GF-D8 (cell line): ENCODE measurements around the gene MSLN.
"Not testable (repeated sequence)": the region's sequence is repeated elsewhere in the genome, so short reads cannot be mapped to it uniquely, and the experiment has no call there.

Experiments used
- DNase-seq: peaks from one replicate; lab custom pipeline; 2025; lab: John Stamatoyannopoulos, UW

MSLN gene

GRCh38 chr16:735982-736453 is 24.5 kb upstream of the MSLN start:
- no peak for DNase-seq

- DNase-seq, result no peak
Measured at GRCh38 chr16:736936-737481, 23.5 kb upstream of the MSLN start.

GRCh38 chr16:739560-740458 is 20.7 kb upstream of the MSLN start:
- no peak for DNase-seq

- DNase-seq, result no peak
Measured at GRCh38 chr16:740459-740763, 20.1 kb upstream of the MSLN start.

- peak; percentile 53 for DNase-seq
Measured at GRCh38 chr16:740764-741505, 19.6 kb upstream of the MSLN start, which contains the start of gene CIAO3. Gene CIAO3 (minus strand): TSS chr16:740997. CDS start chr16:740985, 12 bp downstream.

GRCh38 chr16:741986-742629 is 18.4 kb upstream of the MSLN start:
- DNase-seq, result no peak

- DNase-seq, result not testable (repeated sequence)
Measured at GRCh38 chr16:742894-743293, 17.6 kb upstream of the MSLN start.

GRCh38 chr16:743794-744500 is 16.6 kb upstream of the MSLN start:
- no peak for DNase-seq

GRCh38 chr16:745739-746138 is 14.8 kb upstream of the MSLN start:
- no peak for DNase-seq

GRCh38 chr16:746637-747036 is 13.9 kb upstream of the MSLN start:
- DNase-seq, result no peak

- no peak for DNase-seq
Measured at GRCh38 chr16:747978-748746, 12.4 kb upstream of the MSLN start.

GRCh38 chr16:749010-749409 is 11.5 kb upstream of the MSLN start:
- DNase-seq, result no peak

GRCh38 chr16:750485-750884 is 10.0 kb upstream of the MSLN start:
- DNase-seq, result no peak

GRCh38 chr16:751152-752006 is 9.2 kb upstream of the MSLN start:
- no peak for DNase-seq

GRCh38 chr16:752007-752312 is 8.6 kb upstream of the MSLN start:
- no peak for DNase-seq

- not testable (repeated sequence) for DNase-seq
Measured at GRCh38 chr16:754121-754607, 6.4 kb upstream of the MSLN start.

- DNase-seq, result no peak
Measured at GRCh38 chr16:754656-755055, 5.9 kb upstream of the MSLN start.

- no peak for DNase-seq
Measured at GRCh38 chr16:756428-756827, 4.1 kb upstream of the MSLN start.

- no peak for DNase-seq
Measured at GRCh38 chr16:759110-759910, 1.2 kb upstream of the MSLN start.
